Aorta (tissue), 5 donors: ENCODE measurements around the gene HARBI1. TPM values are rescaled to one million over a fixed set of nuclear protein-coding genes. Genes with fewer than 3 reads are reported as not detected.
A peak's percentile ranks its signal among the peaks of the same experiment; 100 is the strongest.

Source experiments
- ATAC-seq: fragments of 200-7000 bp; cut with Tn5 transposase; one replicate; pipeline ENCODE4 v1.9.1; 2022; ENCODE audit warnings: moderate library complexity; ENCODE audit not compliant: low FRiP score
- DNase-seq, 2 donors: peaks; one replicate each; pipeline ENCODE4 v3.0.0-alpha.2; 2020
- H3K27ac ChIP-seq, 2 donors: one replicate each; pipeline ENCODE4 v1.5.1; 2013; ENCODE audit warnings: low read length in 2 of 2, mild to moderate bottlenecking in 2 of 2, moderate library complexity in 2 of 2, control low read depth in 1 of 2, inconsistent platforms in 1 of 2, low read depth in 1 of 2
- H3K27me3 ChIP-seq, 2 donors: one replicate each; pipeline ENCODE4 v1.6.1; 2013; ENCODE audit warnings: control low read depth in 1 of 2, low read length in 1 of 2, mild to moderate bottlenecking in 1 of 2, moderate library complexity in 1 of 2; ENCODE audit not compliant: insufficient read depth in 2 of 2, control insufficient read depth in 1 of 2
- H3K36me3 ChIP-seq, 2 donors: one replicate each; pipeline ENCODE4 v1.6.1; 2013; ENCODE audit warnings: control low read depth in 1 of 2, low read length in 1 of 2, mild to moderate bottlenecking in 1 of 2; ENCODE audit not compliant: insufficient read depth in 2 of 2, control insufficient read depth in 1 of 2
- H3K4me1 ChIP-seq, 2 donors: one replicate each; pipeline ENCODE4 v1.6.1; 2013; ENCODE audit warnings: low read length in 2 of 2, control low read depth in 1 of 2, mild to moderate bottlenecking in 1 of 2, moderate library complexity in 1 of 2; ENCODE audit not compliant: insufficient read depth in 2 of 2, control insufficient read depth in 1 of 2
- H3K4me3 ChIP-seq, 2 donors: one replicate each; pipeline ENCODE4 v1.5.1; 2013; ENCODE audit warnings: low read length in 2 of 2, control low read depth in 1 of 2, mild to moderate bottlenecking in 1 of 2
- H3K9me3 ChIP-seq: one replicate; pipeline ENCODE4 v1.6.1; 2013; ENCODE audit warnings: mild to moderate bottlenecking, low read length; ENCODE audit not compliant: control insufficient read depth
- WGBS, 2 donors: extraction: QIAGEN DNeasy Blood & Tissue Kit; methylation state at CpG; one replicate each; pipeline ENCODE4 v1.1.7; 2013; 5-methylcytosine and 5-hydroxymethylcytosine counted together
- intact Hi-C, 2 donors: fragments of 100-400 bp; cut with DNase I; formaldehyde crosslinking; loops; one replicate each; pipeline versions ENCODE4 v1.14.2 to v1.15.0; 2022
- polyA plus RNA-seq, 2 donors: library from polyadenylated mRNA; stranded (reverse); fragments of 200-250 nt; gene quantifications; one replicate each; pipeline ENCODE4 v1.2.3, GENCODE V29; 2013
- total RNA-seq, 2 donors: library from RNA; stranded (reverse); fragmentation: NEBNext Ultra II Directional; extraction: Animal tissue kit (Norgen Biotek cat#: 25700); gene quantifications; one replicate each; pipeline ENCODE4 v1.2.1, GENCODE V29; 2021
- donor health status: healthy with polysubstance abuse.
- donor health status: Bipolar disorder and iron deficiency.
- donor health status: DM: no; HTN: no; CAD: no.
- donor health status: DM: no; HTN: no; CAD: no.
- donor health status: DM: yes; HTN: yes; CAD: no.

The HARBI1 gene
- total and polyA plus RNA-seq, 4 donors: 2.1 to 3.0 (median 2.3) TPM

DNA sequence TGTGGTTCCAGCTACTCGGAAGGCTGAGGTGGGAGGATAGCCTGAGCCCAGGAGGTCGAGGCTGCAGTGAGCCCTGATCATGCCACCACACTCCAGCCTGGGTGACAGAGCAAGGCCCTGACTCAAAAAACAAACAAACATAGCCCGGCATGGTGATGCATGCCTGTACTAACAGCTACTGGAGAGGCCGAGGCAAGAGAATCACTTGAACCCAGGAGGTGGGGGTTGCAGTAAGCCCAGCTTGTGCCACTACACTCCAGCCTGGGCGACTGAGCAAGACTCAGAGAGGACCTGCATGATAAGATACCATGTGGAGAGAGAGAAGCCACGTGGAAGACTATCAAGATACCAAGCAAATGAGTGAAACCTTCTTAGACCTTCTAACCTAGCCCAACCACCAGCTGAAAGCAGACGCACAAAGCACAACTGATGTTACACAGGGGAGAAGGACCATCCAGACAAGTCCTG lies 59.3 kb downstream of the HARBI1 start:
- Histone ChIP-seq H3K27ac (no peak overlapping the region), H3K4me3 (no peak overlapping the region), H3K9me3 (no peaks in the 10 kb centered on the region), H3K36me3 (no peaks in the 10 kb centered on the region), H3K27me3 (no peaks in the 10 kb centered on the region), H3K4me1 (peaks cover 0 to 6% of the 10 kb centered on the region in 2 donors)
- DNase-seq (no peak), ATAC-seq (no peak)
- 64% methylated on average over 7 of the region's 7 CpGs for WGBS, 2 donors
- intact Hi-C loops: no loop called here

DNA sequence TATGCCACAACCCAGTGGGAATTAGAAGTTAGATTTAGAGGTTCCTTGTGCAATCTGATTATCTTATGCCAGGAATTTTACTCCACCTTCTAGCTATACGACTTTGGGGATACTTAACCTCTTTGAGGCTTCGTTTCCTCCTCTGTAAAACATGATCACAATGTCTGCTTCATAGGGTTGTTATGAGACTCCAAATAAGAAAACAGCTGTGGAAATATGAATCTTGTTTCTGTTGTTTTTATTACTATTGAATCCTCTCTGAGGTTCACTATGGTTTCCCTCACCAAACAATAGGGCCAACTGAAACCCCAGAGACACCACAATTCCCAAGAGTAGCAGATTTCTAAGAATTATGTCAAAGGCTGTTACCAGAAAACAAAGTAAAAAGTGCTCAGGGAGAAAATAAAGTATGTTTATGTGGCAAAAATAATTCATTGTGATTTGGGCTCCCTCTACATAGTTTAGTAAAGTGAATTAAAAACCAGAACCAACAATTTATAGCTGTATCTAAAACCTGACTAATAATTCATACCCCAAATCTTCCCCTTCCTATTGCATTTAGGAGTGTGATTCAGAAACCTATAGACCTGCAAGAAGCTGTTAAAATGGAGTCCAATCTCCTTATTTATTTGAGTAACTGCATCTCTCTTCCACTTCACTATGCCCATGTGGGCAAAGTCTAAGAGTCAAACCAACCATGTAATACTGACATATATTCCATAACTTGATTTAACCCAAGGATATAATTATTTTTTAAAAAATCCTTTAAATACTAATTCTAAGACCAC lies 61.6 kb downstream of the HARBI1 start:
- 46 to 55% methylated on average over 2 of the region's 2 CpGs for WGBS, 2 donors
- intact Hi-C loops: no loop called here
- Histone ChIP-seq H3K27me3 (no peaks in the 10 kb centered on the region), H3K27ac (no peak overlapping the region), H3K4me3 (no peak overlapping the region), H3K4me1 (peaks cover 0 to 6% of the 10 kb centered on the region in 2 donors), H3K36me3 (no peaks in the 10 kb centered on the region), H3K9me3 (no peaks in the 10 kb centered on the region)
- DNase-seq: no peak
- no peak for ATAC-seq

DNA sequence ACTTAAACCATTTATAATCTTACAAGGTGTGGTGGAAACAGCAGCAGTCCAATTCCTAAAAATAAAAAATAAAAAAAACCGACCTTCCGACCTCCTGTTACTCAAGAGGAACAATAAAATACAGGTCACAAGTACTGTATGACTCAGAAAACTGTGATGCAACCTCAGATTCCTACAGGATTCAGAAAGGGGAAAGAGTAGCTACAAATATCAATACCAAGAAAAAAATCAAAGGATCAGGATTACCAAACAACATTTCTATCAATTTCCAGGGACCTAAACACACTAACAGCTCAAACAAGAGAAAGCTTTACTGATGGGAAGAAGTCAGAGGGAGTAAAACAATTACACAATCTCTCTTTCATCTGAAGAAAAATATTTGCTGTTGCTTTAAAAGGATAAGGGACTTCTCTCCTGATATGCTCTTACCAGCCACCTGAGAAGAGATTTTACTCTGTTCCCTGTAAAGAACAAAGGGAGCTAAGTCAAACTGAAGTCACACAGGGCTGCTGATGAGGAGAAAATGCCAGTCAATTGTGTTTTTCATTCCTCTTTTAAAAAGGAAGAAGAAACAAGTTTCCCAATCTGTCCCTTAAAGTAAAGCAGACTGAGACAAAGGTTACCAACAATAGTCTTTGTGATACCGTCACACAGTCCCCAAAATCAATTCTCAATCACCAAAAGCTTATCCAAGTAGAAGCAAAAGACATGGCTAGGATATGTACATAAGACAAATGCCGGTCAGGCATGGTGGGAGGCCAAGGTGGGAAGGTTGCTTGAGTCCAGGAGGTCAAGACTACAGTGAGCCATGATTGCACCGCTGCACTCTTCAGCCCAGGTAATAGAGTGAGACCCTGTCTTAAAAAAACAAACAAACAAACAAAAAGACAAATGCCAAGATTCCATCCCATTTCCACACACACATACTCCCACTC lies 62.5 kb downstream of the HARBI1 start:
- Histone ChIP-seq H3K4me3 (no peak overlapping the region), H3K9me3 (no peaks in the 10 kb centered on the region), H3K36me3 (no peaks in the 10 kb centered on the region), H3K4me1 (peaks cover 0 to 4% of the 10 kb centered on the region in 2 donors), H3K27me3 (no peaks in the 10 kb centered on the region), H3K27ac (peak overlapping the region; percentile 25 to 43)
- ATAC-seq: peak; percentile 77
- DNase-seq: no peak
- WGBS, 2 donors: 59 to 60% methylated on average over 5 of the region's 5 CpGs
- intact Hi-C loops: no loop called here

DNA sequence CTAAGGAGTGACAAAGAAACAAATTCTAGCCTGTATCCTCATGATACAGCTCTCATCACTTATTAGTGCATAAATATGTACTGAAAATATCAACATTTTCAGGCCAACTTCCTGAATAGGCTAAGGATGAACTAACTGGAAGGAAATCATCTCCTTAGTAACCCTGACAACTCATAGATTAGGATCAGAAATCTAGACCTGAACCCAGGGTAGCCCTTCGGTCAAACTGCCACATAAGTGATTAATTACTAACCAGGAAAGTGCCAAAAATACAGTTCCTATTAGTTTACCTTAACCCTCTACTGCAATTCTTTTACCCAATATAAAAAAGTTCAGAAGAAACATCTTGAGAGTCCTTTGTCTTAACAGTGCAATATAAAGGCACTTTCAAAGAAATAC lies 63.2 kb downstream of the HARBI1 start:
- no peak overlapping the region for H3K4me3 ChIP-seq
- H3K9me3 ChIP-seq: no peaks in the 10 kb centered on the region
- H3K27ac ChIP-seq: no peak overlapping the region

More for the DNA sequence above, 63.2 kb downstream of the HARBI1 start:
- Histone ChIP-seq H3K27me3 (no peaks in the 10 kb centered on the region), H3K4me1 (peaks cover 0 to 4% of the 10 kb centered on the region in 2 donors), H3K36me3 (no peaks in the 10 kb centered on the region)
- intact Hi-C loops: no loop called here
- ATAC-seq: peak; percentile 20
- DNase-seq: no peak
- WGBS, 2 donors: 0 to 8% methylated on average over 1 of the region's 1 CpG

Other genes starting within 250 kb of the HARBI1 start
- gene MDK, start 235.6 kb downstream of the HARBI1 start, total RNA-seq: 10 to 100 TPM; 11.8 to 23.4 TPM
- 10 to 100 TPM; 15.8 to 40.3 TPM for gene MDK, start 235.6 kb downstream of the HARBI1 start, polyA plus RNA-seq
- under 1 TPM in 1 of 2 donors, not detected in 1; 0.29 TPM for gene CHRM4, start 225.5 kb downstream of the HARBI1 start, total RNA-seq
- 1 to 10 TPM in 1 of 2 donors, under 1 TPM in 1; 0.28 to 1.9 TPM for gene CHRM4, start 225.5 kb downstream of the HARBI1 start, polyA plus RNA-seq
- gene AMBRA1, start 23.2 kb downstream of the HARBI1 start, total RNA-seq: 10 to 100 TPM; 27.8 to 35.0 TPM
- 1 to 10 TPM; 2.6 to 5.8 TPM for gene AMBRA1, start 23.2 kb downstream of the HARBI1 start, polyA plus RNA-seq
- gene ATG13, start 326 bp upstream of the HARBI1 start, total RNA-seq: 10 to 100 TPM; 59.6 to 72.7 TPM
- gene ATG13, start 326 bp upstream of the HARBI1 start, polyA plus RNA-seq: 10 to 100 TPM; 29.9 to 46.5 TPM
- 100 to 1,000 TPM; 173 to 185 TPM for gene ARHGAP1, start 83.4 kb upstream of the HARBI1 start, total RNA-seq
- gene ARHGAP1, start 83.4 kb upstream of the HARBI1 start, polyA plus RNA-seq: 10 to 100 TPM; 27.8 to 74.1 TPM
- gene ZNF408, start 83.8 kb upstream of the HARBI1 start, total RNA-seq: 1 to 10 TPM; 9.8 to 9.9 TPM
- gene ZNF408, start 83.8 kb upstream of the HARBI1 start, polyA plus RNA-seq: 10 to 100 TPM in 1 of 2 donors, 1 to 10 TPM in 1; 3.0 to 13.3 TPM
- under 1 TPM in 1 of 2 donors, not detected in 1; 0.19 TPM for gene F2, start 102.0 kb upstream of the HARBI1 start, total RNA-seq
- gene F2, start 102.0 kb upstream of the HARBI1 start, polyA plus RNA-seq: under 1 TPM in 1 of 2 donors, not detected in 1; 0.72 TPM
- 10 to 100 TPM; 59.6 to 64.5 TPM for gene CKAP5, start 229.1 kb upstream of the HARBI1 start, total RNA-seq
- gene CKAP5, start 229.1 kb upstream of the HARBI1 start, polyA plus RNA-seq: 10 to 100 TPM; 12.0 to 18.4 TPM